ENCODE results near the gene MYO18B.

MYO18B gene

DNA sequence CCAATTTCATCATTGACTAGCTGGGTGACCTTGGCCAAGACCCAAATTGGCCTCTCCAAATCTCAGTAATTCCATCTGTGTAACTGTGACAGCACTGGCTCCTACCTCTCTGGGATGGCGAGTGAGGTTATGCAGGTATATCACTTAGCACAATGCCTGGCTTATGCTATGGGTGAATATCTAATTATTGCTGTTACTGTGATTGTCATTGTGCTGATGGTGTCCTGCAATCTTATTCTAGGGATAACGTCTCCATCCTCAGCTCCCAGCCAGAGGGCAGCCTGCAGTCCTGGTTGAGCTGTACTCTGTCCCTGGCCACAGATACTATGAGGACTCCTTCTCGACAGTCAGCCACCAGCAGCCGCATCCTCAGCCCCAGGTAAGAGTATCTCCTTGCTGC is 262.5 kb downstream of the MYO18B start:
- Histone ChIP-seq H3K27ac (ENCODE audit: low read depth, low read length) (no peak overlapping the region), H3K36me3 (ENCODE audit: low read length) (no peaks in the 10 kb centered on the region), H3K9ac (ENCODE audit: low read length) (no peak overlapping the region), H4K20me1 (ENCODE audit: low read depth, low read length) (no peaks in the 10 kb centered on the region), H3F3A (ENCODE audit: insufficient read depth) (no peaks in the 10 kb centered on the region), H3K4me3 (ENCODE audit: insufficient read depth, low read length, poor library complexity, severe bottlenecking) (no peak overlapping the region), H3K4me2 (ENCODE audit: low read depth, low read length, poor library complexity, severe bottlenecking) (no peak overlapping the region), H3K9me2 (replicated peaks; ENCODE audit: insufficient read depth, low read length) (no peaks in the 10 kb centered on the region), H2AFZ (ENCODE audit: low read depth, low read length, severe bottlenecking) (no peak overlapping the region), H3K79me2 (ENCODE audit: insufficient read depth, low read length) (no peaks in the 10 kb centered on the region), H3K9me3 (ENCODE audit: insufficient read depth, low read length) (no peaks in the 10 kb centered on the region), H3K27me3 (ENCODE audit: low read length) (no peaks in the 10 kb centered on the region)
- TF ChIP-seq EZH2phosphoT487 (conservative IDR thresholded peaks at IDR 0.05; ENCODE audit: low read length): no peak
- TF ChIP-seq, protein P1, sequence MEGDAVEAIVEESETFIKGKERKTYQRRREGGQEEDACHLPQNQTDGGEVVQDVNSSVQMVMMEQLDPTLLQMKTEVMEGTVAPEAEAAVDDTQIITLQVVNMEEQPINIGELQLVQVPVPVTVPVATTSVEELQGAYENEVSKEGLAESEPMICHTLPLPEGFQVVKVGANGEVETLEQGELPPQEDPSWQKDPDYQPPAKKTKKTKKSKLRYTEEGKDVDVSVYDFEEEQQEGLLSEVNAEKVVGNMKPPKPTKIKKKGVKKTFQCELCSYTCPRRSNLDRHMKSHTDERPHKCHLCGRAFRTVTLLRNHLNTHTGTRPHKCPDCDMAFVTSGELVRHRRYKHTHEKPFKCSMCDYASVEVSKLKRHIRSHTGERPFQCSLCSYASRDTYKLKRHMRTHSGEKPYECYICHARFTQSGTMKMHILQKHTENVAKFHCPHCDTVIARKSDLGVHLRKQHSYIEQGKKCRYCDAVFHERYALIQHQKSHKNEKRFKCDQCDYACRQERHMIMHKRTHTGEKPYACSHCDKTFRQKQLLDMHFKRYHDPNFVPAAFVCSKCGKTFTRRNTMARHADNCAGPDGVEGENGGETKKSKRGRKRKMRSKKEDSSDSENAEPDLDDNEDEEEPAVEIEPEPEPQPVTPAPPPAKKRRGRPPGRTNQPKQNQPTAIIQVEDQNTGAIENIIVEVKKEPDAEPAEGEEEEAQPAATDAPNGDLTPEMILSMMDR (IDR thresholded peaks at IDR 0.05; ENCODE audit: insufficient read depth, low read length, poor library complexity, severe bottlenecking): no peak

DNA sequence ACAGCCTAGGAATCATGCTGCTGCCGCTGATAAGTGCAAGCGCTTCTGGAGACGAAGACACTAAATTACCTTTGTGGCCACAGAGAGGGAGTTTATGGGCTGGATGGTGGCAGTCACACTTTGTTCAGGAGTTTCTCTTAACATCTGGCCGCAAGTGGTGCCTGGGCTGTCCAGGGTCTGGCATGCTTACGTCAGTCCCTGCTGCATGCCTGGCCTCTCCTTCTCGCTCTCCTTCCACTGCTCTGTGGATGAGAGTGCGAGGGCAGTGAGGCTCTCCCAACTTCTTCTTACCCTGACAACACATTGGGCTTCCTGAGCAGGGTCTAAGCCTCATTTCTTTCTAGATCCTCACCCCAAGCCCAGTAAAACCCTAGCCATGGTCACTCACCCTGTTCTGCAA is 266.6 kb downstream of the MYO18B start:
- H3K9ac ChIP-seq (ENCODE audit: low read length): no peak overlapping the region
- no peaks in the 10 kb centered on the region for H4K20me1 ChIP-seq (ENCODE audit: low read depth, low read length)
- no peaks in the 10 kb centered on the region for H3K9me3 ChIP-seq (ENCODE audit: insufficient read depth, low read length)
- H3K4me2 ChIP-seq (ENCODE audit: low read depth, low read length, poor library complexity, severe bottlenecking): no peak overlapping the region
- H3K36me3 ChIP-seq (ENCODE audit: low read length): no peaks in the 10 kb centered on the region
- no peak for TF ChIP-seq EZH2phosphoT487 (conservative IDR thresholded peaks at IDR 0.05; ENCODE audit: low read length)
- TF ChIP-seq, protein P1 (IDR thresholded peaks at IDR 0.05; ENCODE audit: insufficient read depth, low read length, poor library complexity, severe bottlenecking): no peak
- H2AFZ ChIP-seq (ENCODE audit: low read depth, low read length, severe bottlenecking): no peak overlapping the region
- H3K79me2 ChIP-seq (ENCODE audit: insufficient read depth, low read length): no peaks in the 10 kb centered on the region
- no peak overlapping the region for H3K27ac ChIP-seq (ENCODE audit: low read depth, low read length)
- no peaks in the 10 kb centered on the region for H3K27me3 ChIP-seq (ENCODE audit: low read length)
- no peaks in the 10 kb centered on the region for H3K9me2 ChIP-seq (replicated peaks; ENCODE audit: insufficient read depth, low read length)
- no peaks in the 10 kb centered on the region for H3F3A ChIP-seq (ENCODE audit: insufficient read depth)
- no peak overlapping the region for H3K4me3 ChIP-seq (ENCODE audit: insufficient read depth, low read length, poor library complexity, severe bottlenecking)

DNA sequence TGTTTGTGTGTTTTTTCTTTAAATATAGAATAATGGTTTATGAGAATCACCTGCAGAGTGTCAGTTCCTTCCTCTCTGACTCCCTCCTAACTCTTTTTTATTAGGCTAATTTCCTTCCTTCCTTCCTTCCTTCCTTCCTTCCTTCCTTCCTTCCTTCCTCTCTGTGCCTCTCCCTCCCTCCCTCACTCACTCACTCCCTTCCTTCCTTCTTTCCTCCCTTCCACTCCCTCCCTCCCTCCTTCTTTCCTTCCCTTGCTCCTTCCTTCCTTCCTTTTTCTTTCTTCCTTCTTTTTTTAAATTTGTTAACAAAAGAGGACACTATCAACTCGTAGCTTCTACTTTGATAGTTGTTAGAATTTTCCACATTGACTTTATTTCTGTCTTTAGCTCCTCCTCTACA is 274.9 kb downstream of the MYO18B start:
- Histone ChIP-seq H3K4me2 (ENCODE audit: low read depth, low read length, poor library complexity, severe bottlenecking) (no peak overlapping the region), H3K4me3 (ENCODE audit: insufficient read depth, low read length, poor library complexity, severe bottlenecking) (no peak overlapping the region), H3K9me3 (ENCODE audit: insufficient read depth, low read length) (no peaks in the 10 kb centered on the region), H3K9me2 (replicated peaks; ENCODE audit: insufficient read depth, low read length) (no peaks in the 10 kb centered on the region), H3K27ac (ENCODE audit: low read depth, low read length) (no peak overlapping the region), H2AFZ (ENCODE audit: low read depth, low read length, severe bottlenecking) (no peak overlapping the region), H3F3A (ENCODE audit: insufficient read depth) (no peaks in the 10 kb centered on the region), H4K20me1 (ENCODE audit: low read depth, low read length) (no peaks in the 10 kb centered on the region), H3K79me2 (ENCODE audit: insufficient read depth, low read length) (no peaks in the 10 kb centered on the region), H3K9ac (ENCODE audit: low read length) (no peak overlapping the region), H3K27me3 (ENCODE audit: low read length) (no peaks in the 10 kb centered on the region), H3K36me3 (ENCODE audit: low read length) (no peaks in the 10 kb centered on the region)
- TF ChIP-seq, protein P1 (IDR thresholded peaks at IDR 0.05; ENCODE audit: insufficient read depth, low read length, poor library complexity, severe bottlenecking): no peak
- no peak for TF ChIP-seq EZH2phosphoT487 (conservative IDR thresholded peaks at IDR 0.05; ENCODE audit: low read length)

All from SU-DHL-6 (cell line).